GM12878 (cell line): Measurements from ENCODE around the gene SORBS1. TPM values are rescaled to one million over a fixed set of nuclear protein-coding genes. Genes with fewer than 3 reads are reported as not detected.

Source experiments
- ASH2L ChIP-seq: fragments of 300-600, 200-600 bp; sonication (generic); IDR thresholded peaks from 2 replicates; pipeline ENCODE4 v1.6.1; 2017; ENCODE audit warnings: low read depth, mild to moderate bottlenecking, borderline replicate concordance
- BCLAF1 ChIP-seq: fragments of 450-650 bp; IDR thresholded peaks from 2 replicates; pipeline ENCODE4 v1.6.1; 2017; ENCODE audit warnings: antibody characterized with exemption, mild to moderate bottlenecking, moderate library complexity
- CEBPZ ChIP-seq: fragments of 150-350 bp; IDR thresholded peaks from 2 replicates; pipeline ENCODE4 v1.6.1; 2016; ENCODE audit warnings: low read depth, low read length
- ESRRA ChIP-seq: IDR thresholded peaks from 2 replicates; pipeline ENCODE4 v1.6.1; 2012; ENCODE audit warnings: mild to moderate bottlenecking, low read length, improper control_type of control experiment
- HDAC2 ChIP-seq: fragments of 200-600 bp; sonication (generic); IDR thresholded peaks from 2 replicates; pipeline ENCODE4 v1.6.1; 2017
- IRF4 ChIP-seq: IDR thresholded peaks from 2 replicates; pipeline ENCODE4 v1.6.1; 2011; ENCODE audit warnings: low read depth, low read length
- KDM1A ChIP-seq: fragments of 200-600 bp; sonication (generic); IDR thresholded peaks from 2 replicates; pipeline ENCODE4 v1.6.1; 2016; ENCODE audit warnings: borderline replicate concordance
- PKNOX1 ChIP-seq: fragments of 450-650 bp; IDR thresholded peaks from 2 replicates; pipeline ENCODE4 v1.6.1; 2016; ENCODE audit warnings: mild to moderate bottlenecking
- PRDM15 ChIP-seq: fragments of 450-650 bp; formaldehyde crosslinking; IDR thresholded peaks from 2 replicates; pipeline ENCODE4 v1.4.0; 2020; ENCODE audit warnings: mild to moderate bottlenecking, moderate library complexity
- RAD21 ChIP-seq: IDR thresholded peaks from 2 replicates; pipeline ENCODE4 v1.6.1; 2011; ENCODE audit warnings: mild to moderate bottlenecking, low read depth, low read length, moderate library complexity; ENCODE audit not compliant: insufficient read depth
- STAT3 ChIP-seq: IDR thresholded peaks from 2 replicates; pipeline ENCODE4 v1.6.1; 2011; ENCODE audit warnings: low read depth, low read length, improper control_type of control experiment
- TBL1XR1 ChIP-seq: IDR thresholded peaks from 2 replicates; pipeline ENCODE4 v1.6.1; 2012; ENCODE audit warnings: low read depth, low read length, improper control_type of control experiment
- ZBTB4 ChIP-seq: fragments of 450-650 bp; formaldehyde crosslinking; IDR thresholded peaks from 2 replicates; pipeline ENCODE4 v1.4.0; 2022; ENCODE audit warnings: mild to moderate bottlenecking, moderate library complexity
- ZZZ3 ChIP-seq: IDR thresholded peaks from 2 replicates; pipeline ENCODE4 v1.6.1; 2011; ENCODE audit warnings: low read depth; ENCODE audit not compliant: control insufficient read depth, insufficient read length
- polyA plus RNA-seq, 11 experiments: library from polyadenylated mRNA; depleted of rRNA in 4 of 11; unstranded in 6 of 11; stranded (reverse) in 5 of 11; fragments of >200 nt; fragmentation: Nextera tagmentation in 4 of 11; fragmentation: Illumina TruSeq in 1 of 11; extraction: Ambion mirVana in 4 of 11; extraction: Trizol in 1 of 11; gene quantifications; 1 replicate in 1 of 11; 2 replicates in 10 of 11; pipeline versions ENCODE4 v1.2.1 to v1.2.3, GENCODE V29; 2011 to 2016; ENCODE audit warnings: inconsistent platforms in 2 of 11, missing spikeins in 2 of 11, low read depth in 1 of 11
- total RNA-seq, 4 experiments: library from RNA; depleted of rRNA in 3 of 4; stranded (reverse); fragments of >200 nt in 3 of 4; fragmentation: Illumina TruSeq in 1 of 4; extraction: Trizol in 1 of 4; gene quantifications; 2 replicates each; pipeline versions ENCODE4 v1.2.1 to v1.2.3, GENCODE V29; 2013 to 2021

SORBS1 gene
- total and polyA plus RNA-seq, 10 of the 15 experiments (the other 5 are each of a cell fraction or from before 2014, with no cell fraction given), result 0.13 to 0.75 (median 0.39) TPM

- TF ChIP-seq PKNOX1 (peak; percentile 38; the same call in 1 of the 2 replicates), ASH2L (peak; percentile 57; the same call in 1 of the 2 replicates), ZBTB4 (CRISPR knock-in tag) (no peak), TBL1XR1 (no peak), KDM1A (no peak), PRDM15 (CRISPR knock-in tag) (no peak), ZZZ3 (no peak), ESRRA (0 out of 2 replicates have a peak, but pooled peaks have one; percentile 14), STAT3 (no peak), RAD21 (0 out of 2 replicates have a peak, but pooled peaks have one; percentile 2), HDAC2 (no peak), CEBPZ (no peak), IRF4 (peak; percentile 65; the same call in 1 of the 2 replicates), BCLAF1 (no peak)
Observed at GRCh38 chr10:95295031-95295755, 266.0 kb downstream of the SORBS1 start (continued).
